Transverse colon (tissue), 4 donors: ENCODE measurements around the gene NECTIN2.

Source experiments
- EP300 ChIP-seq: sonication (generic); formaldehyde crosslinking; IDR thresholded peaks from one replicate; pipeline ENCODE4 v1.6.1; 2017; ENCODE audit warnings: antibody characterized with exemption, low read depth
- POLR2A ChIP-seq: fragments of 450-650 bp; IDR thresholded peaks from one replicate; pipeline ENCODE4 v1.6.1; 2016; ENCODE audit warnings: antibody characterized with exemption, mild to moderate bottlenecking, moderate library complexity
- POLR2AphosphoS5 ChIP-seq, 3 donors: sonication (generic); formaldehyde crosslinking; IDR thresholded peaks; one replicate each; pipeline ENCODE4 v1.6.1; 2016; ENCODE audit warnings: antibody characterized with exemption in 3 of 3
- TF ChIP-seq, protein P1 (sequence below), 5 experiments: fragments of 200-600 bp in 3 of 5; fragments of 450-650 bp in 2 of 5; sonication (generic) in 3 of 5; IDR thresholded peaks; 1 replicate in 2 of 5; 2 replicates in 3 of 5; pipeline ENCODE4 v1.5.1; 2016 to 2017; ENCODE audit warnings: antibody characterized with exemption in 5 of 5, inconsistent platforms in 3 of 5, mild to moderate bottlenecking in 2 of 5, moderate library complexity in 1 of 5

DNA sequence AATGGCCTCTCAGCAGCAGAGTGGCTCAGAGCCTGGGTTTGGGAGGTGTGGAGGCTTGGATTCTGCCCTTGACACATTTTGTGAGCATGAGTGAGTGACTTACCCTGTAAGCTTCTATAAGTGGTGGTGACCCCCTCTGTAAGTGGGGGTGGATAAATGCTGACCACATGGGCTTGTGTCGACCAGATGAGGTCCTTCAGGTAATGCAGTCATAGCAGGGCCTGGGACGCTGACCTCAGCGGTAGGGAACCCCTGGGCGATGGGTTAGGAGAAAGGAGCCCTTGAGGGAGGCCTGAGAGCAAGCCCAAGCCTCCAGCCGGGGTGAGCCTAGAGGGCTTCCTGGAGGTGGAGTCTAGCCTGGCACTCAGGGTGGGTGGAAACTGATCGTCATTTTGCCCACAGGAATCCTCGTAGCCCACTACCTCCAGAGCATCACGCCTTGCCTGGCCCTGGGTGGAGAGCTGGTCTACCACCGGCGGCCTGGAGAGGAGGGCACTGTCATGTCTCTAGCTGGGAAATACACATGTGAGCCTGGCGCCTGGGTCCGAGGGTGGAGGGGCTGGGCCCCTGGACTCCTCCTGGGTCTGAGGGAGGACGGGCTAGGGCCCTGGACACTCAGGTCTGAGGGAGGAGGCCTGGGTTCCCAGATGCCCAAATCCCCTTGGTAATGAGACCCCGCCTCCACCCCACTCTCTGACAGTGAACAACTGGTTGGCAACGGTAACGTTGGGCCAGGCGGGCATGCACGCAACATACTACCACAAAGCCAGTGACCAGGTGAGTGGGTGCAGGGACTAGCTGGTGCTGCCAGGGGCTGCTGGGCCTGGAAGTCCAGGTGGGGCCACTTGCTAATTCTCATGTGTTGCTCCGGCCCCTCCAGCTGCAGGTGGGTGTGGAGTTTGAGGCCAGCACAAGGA is 54.5 kb downstream of the NECTIN2 start:
- TF ChIP-seq POLR2A (no peak), EP300 (no peak), POLR2AphosphoS5 (IDR thresholded peaks at IDR 0.05) (no peak)
- TF ChIP-seq, protein P1, sequence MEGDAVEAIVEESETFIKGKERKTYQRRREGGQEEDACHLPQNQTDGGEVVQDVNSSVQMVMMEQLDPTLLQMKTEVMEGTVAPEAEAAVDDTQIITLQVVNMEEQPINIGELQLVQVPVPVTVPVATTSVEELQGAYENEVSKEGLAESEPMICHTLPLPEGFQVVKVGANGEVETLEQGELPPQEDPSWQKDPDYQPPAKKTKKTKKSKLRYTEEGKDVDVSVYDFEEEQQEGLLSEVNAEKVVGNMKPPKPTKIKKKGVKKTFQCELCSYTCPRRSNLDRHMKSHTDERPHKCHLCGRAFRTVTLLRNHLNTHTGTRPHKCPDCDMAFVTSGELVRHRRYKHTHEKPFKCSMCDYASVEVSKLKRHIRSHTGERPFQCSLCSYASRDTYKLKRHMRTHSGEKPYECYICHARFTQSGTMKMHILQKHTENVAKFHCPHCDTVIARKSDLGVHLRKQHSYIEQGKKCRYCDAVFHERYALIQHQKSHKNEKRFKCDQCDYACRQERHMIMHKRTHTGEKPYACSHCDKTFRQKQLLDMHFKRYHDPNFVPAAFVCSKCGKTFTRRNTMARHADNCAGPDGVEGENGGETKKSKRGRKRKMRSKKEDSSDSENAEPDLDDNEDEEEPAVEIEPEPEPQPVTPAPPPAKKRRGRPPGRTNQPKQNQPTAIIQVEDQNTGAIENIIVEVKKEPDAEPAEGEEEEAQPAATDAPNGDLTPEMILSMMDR (IDR thresholded peaks at IDR 0.05), result no peak
